ENCODE results near the gene OR4C3.
"Not testable (repeated sequence)": the region's sequence is repeated elsewhere in the genome, so short reads cannot be mapped to it uniquely, and the experiment has no call there.

The OR4C3 gene

DNA sequence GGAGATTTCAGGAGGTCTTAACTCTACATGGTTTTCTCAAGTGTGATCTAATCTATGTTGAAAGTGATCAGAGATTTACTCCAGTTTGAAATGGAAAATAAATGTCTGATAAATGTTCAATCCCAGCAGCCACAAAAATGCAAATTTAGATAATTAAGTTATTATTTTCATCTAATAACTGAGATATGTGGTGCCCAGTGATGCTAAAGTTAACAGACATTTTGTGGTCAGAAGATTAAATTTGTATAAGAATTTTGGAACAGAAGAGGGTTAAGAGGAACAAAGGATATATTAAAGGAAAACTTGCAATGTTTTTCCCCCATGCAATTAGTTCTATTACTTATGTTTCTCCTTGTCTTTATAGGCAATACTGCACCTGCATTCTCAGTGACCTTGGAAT, at the start of gene OR4C3:
Gene OR4C3 (plus strand): TSS at position 301 of the 400 bp plus-strand sequence. CDS start 102 bp downstream, outside the sequence.
- not testable (repeated sequence) for DNase-seq (ENCODE audit: low read depth)

DNA sequence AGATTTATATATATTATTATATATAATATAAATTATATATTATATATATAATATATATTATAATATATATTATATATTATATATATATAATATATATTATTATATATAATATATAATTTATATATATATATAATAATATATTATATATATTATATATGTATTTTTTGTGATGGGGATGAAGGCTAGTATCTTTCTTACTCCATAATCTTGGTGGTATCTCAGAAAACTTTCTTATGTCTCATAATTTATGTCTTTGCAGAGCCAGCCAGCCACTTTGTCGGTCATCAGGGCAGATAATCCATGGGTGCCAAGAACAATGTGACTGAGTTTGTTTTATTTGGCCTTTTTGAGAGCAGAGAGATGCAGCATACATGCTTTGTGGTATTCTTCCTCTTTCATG, 18.8 kb upstream of the OR4C3 start, which contains the start of gene OR4S1:
Gene OR4S1 (plus strand): TSS at position 301 of the 400 bp plus-strand sequence. CDS start 0 bp downstream, at position 301.
- no peak for DNase-seq (ENCODE audit: low read depth)

DNA sequence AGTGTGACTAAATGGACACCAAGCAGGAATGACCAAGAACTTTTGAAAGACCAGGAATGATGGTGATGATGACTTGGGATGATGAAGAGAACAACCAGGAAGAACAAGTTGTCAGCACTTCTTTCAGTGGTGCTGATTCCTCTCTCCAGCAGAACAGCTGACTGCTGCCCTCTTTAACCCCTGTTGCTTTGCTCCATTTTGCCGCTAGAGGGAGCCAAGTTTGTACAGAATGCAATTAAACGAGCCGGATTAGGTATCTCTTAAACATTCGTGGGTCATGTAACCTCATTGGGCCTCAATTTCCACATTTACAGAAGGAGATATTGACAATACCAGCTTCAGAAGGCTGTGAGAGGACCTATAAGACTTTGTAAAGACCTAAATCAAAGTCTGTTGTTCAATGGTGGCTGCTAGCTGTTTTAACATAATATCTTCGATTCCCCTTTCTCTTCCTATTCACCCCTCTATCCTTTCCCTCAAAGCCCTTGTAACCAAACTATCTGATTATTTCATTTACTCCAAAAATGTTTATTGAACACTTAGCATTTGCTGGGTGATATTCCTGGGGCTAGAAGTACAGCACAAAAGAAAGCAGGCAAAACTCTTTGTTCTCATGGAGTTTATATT, 16.8 kb upstream of the OR4C3 start:
- peak; percentile 58 for DNase-seq (ENCODE audit: low read depth)

DNA sequence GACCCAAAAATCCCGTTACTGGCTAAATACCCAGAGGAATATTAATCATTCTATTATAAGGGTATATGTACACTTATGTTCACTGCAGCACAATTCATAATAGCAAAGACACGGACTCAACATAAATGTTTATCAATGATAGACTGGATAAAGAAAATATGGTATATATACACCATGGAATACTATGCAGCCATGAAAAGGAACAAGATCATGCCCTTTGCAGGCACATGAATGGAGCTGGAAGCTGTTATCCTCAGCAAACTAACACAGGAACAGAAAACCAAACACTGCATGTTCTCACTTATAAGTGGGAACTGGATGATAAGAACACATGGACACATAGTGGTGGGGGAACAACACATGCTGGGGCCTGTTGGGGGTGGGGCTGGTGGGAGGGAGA, 11.1 kb upstream of the OR4C3 start:
- DNase-seq (ENCODE audit: low read depth) = not testable (repeated sequence)

DNA sequence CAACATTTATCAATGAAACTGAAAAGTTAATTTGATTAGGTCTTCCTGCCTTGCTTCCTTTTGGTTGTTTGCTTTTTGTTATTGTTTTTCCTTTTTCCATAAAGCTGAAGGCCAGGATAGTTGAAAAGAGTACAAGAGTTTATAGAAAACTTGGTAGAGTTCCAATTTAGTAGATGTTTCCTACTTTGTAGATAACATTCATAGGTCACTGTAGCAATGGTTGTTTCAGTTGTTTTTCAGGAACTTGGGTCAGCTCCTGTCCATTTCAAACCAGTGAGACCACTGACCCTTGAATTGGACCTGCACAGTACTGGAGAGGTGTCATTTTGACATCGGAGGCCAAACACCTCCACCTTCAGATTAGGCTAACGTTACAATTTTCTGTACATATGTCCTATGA, 4.9 kb upstream of the OR4C3 start:
- DNase-seq (ENCODE audit: low read depth) = not testable (repeated sequence)

DNA sequence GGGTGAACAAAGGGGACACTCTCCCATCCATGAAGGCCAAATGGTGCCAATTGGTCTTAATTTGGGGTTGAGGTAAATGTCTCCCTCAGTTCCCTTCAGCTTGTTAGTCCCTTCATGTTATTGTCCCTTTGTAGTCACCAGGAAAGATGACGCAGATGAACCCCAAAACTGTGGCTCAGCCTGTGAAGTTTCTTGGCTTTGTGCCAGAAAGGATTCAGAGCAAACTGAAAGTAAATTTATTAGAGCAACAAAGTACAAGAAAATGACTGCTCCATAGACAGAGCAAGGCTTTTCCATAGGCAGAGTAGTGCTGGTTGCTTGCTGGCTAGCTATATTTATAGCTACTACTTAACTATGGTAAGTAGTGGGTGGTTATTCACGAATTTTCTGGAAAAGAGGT, 16.7 kb downstream of the OR4C3 start:
- no peak for DNase-seq (ENCODE audit: low read depth)

DNA sequence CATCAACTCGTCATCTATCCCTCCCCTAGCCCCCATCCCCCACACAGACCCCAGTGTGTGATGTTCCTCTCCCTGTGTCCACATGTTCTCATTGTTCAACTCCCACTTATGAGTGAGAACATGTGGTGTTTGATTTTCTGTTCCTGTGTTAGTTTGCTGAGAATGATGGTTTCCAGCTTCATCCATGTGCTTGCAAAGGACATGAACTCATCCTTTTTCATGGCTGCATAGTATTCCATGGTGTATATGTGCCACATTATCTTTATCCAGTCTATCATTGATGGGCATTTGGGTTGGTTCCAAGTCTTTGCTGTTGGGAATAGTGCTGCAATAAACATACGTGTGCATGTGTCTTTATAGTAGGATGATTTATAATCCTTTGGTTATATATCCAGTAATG, 17.8 kb downstream of the OR4C3 start:
- DNase-seq (ENCODE audit: low read depth) = not testable (repeated sequence)

DNA sequence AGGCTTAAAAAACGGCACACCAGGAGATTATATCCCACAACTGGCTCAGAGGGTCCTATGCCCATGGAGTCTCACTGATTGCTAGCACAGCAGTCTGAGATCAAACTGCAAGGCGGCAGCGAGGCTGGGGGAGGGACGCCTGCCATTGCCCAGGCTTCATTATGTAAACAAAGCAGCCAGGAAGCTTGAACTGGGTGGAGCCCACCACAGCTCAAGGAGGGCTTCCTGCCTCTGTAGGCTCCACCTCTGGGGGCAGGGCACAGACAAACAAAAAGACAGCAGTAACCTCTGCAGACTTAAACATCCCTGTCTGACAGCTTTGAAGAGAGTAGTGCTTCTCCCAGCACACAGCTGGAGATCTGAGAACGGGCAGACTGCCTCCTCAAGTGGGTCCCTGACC, 21.6 kb downstream of the OR4C3 start:
- DNase-seq (ENCODE audit: low read depth) = not testable (repeated sequence)

DNA sequence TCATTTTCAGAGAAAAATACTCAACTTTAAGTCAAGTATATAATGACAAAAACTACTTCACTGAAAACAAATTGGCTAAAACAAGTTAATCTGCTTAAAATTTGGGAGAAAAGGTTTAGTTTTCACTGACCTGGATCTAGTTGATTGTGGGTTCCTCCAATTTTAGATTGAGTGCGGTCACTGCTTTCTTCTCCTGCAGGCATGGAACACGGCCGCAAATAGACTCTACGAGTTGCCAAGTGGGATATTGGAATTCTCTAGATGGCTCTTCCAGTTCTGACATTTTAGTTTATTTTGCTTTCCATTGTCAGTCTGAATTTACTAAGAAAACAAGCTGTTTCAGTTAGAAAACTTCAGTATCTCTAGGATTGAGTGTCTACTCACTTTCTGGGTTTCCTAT, 29.3 kb downstream of the OR4C3 start:
- no peak for DNase-seq (ENCODE audit: low read depth)

DNA sequence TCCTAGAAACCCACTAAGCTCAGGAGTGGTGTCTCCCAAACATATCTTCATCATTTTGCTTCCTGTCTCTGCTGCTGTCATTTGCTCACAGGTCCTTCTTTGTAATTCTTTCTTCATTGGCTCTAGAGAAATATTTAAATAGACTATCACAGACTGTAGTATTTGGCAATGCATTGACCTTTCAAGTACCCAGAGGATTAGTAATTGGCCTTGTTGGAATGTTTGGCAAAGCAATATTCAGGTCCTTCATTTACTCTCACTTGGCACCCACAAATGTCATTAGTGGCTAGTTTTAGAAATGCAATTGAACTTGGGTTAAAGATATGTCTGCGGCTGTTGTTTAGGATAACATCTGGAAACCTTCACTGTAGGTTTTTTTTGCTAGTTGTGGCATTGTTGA, 30.0 kb downstream of the OR4C3 start:
- no peak for DNase-seq (ENCODE audit: low read depth)

DNA sequence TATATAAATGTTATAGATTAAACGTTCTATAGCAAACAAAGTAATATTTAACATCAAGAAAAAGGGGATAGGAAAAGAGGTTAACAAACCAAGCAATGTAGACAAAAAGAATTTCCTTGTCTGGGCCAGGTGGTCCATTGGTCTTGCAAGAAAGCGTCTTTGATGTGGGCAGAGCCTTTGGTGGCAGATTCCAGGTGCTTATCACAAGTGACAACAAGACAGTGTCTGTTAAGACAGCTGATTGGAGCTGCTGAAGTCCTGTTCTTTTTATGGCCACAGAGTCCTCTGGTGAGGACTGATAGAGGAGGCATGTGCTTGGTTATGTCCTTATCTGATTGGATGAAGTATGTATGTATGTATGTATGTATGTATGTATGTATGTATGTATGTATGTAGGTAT, 36.6 kb downstream of the OR4C3 start:
- not testable (repeated sequence) for DNase-seq (ENCODE audit: low read depth)

DNA sequence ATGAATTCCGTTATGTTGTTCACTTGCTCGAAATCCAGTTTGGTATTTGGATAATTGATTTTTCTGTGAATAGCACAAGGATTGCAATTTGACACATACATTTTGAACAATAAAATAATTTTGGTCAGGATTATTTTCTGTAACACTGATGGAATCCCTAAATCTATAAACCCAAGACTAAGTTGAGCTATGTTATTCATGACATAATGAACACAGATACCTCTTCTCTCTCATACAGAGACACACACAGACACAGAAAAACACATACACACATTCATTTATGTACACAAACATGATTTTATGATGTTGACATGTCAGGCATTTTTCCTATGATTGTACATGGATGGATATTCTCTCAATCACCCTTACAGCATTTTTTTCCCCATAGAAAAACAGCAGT, 41.6 kb downstream of the OR4C3 start, which contains the start of gene OR4C5:
Gene OR4C5 (minus strand): TSS at position 101 of the 400 bp plus-strand sequence. CDS start 0 bp downstream, at position 101.
- no peak for DNase-seq (ENCODE audit: low read depth)

All from activated T-cell treated with anti-CD3 and anti-CD28 coated beads for 1 hour (primary cell).